Smooth muscle cell (in vitro differentiated cells): ENCODE measurements around the gene TAC3. TPM values are rescaled to one million over a fixed set of nuclear protein-coding genes. Genes with fewer than 3 reads are reported as not detected.
"Not testable (repeated sequence)": the region's sequence is repeated elsewhere in the genome, so short reads cannot be mapped to it uniquely, and the experiment has no call there.

Experiments used
- DNase-seq: peaks from one replicate; lab custom pipeline; 2025; ENCODE audit not compliant: unreplicated experiment; lab: John Stamatoyannopoulos, UW
- H2AFZ ChIP-seq: fragments of 200-600 bp; sonication (generic); 2 replicates; pipeline ENCODE4 v1.6.0; 2016; ENCODE audit warnings: antibody characterized with exemption, low read depth, mild to moderate bottlenecking
- H3F3A ChIP-seq: fragments of 200-600 bp; sonication (generic); 2 replicates; pipeline ENCODE4 v1.6.0; 2017; ENCODE audit warnings: antibody characterized with exemption, low read depth
- H3K27ac ChIP-seq: fragments of 200-600 bp; sonication (generic); 2 replicates; pipeline ENCODE4 v1.5.1; 2016; ENCODE audit warnings: low read depth, mild to moderate bottlenecking
- H3K27me3 ChIP-seq: fragments of 200-600 bp; sonication (generic); 2 replicates; pipeline ENCODE4 v1.6.1; 2016; ENCODE audit warnings: low read depth, mild to moderate bottlenecking
- H3K36me3 ChIP-seq: fragments of 200-600 bp; sonication (generic); 2 replicates; pipeline ENCODE4 v1.5.1; 2016; ENCODE audit warnings: low read depth
- H3K4me1 ChIP-seq: fragments of 200-600 bp; sonication (generic); 2 replicates; pipeline ENCODE4 v1.5.1; 2016; ENCODE audit warnings: low read depth
- H3K4me2 ChIP-seq: fragments of 200-600 bp; sonication (generic); 2 replicates; pipeline ENCODE4 v1.6.0; 2016; ENCODE audit warnings: mild to moderate bottlenecking
- H3K4me3 ChIP-seq: fragments of 200-600 bp; sonication (generic); 2 replicates; pipeline ENCODE4 v1.5.1; 2016; ENCODE audit warnings: mild to moderate bottlenecking
- H3K79me2 ChIP-seq: fragments of 200-600 bp; sonication (generic); 2 replicates; pipeline ENCODE4 v1.6.0; 2016; ENCODE audit warnings: low read depth, mild to moderate bottlenecking
- H3K9ac ChIP-seq: fragments of 200-600 bp; sonication (generic); 2 replicates; pipeline ENCODE4 v1.6.0; 2016; ENCODE audit warnings: low read depth
- H3K9me3 ChIP-seq: fragments of 200-600 bp; sonication (generic); replicated peaks from 2 replicates; pipeline ENCODE4 v1.5.1; 2016; ENCODE audit warnings: low read depth
- H4K20me1 ChIP-seq: fragments of 200-600 bp; sonication (generic); 2 replicates; pipeline ENCODE4 v1.6.0; 2016; ENCODE audit warnings: low read depth
- CTCF ChIP-seq: fragments of 200-600 bp; sonication (generic); IDR thresholded peaks from 2 replicates; pipeline ENCODE4 v1.5.1; 2017; ENCODE audit warnings: borderline replicate concordance, mild to moderate bottlenecking, antibody characterized with exemption; ENCODE audit not compliant: insufficient read depth, poor library complexity, severe bottlenecking
- WGBS: methylation state at CpG from one replicate; pipeline ENCODE4 v1.1.7; 2016; ENCODE audit warnings: low lambda C conversion rate; 5-methylcytosine and 5-hydroxymethylcytosine counted together
- polyA plus RNA-seq: library from polyadenylated mRNA; unstranded; fragments of >200 nt; fragmentation: Nextera tagmentation; extraction: Ambion mirVana; gene quantifications from 2 replicates; pipeline ENCODE4 v1.2.1, GENCODE V29; 2016
- total RNA-seq: library from RNA; depleted of rRNA; stranded (reverse); fragments of >200 nt; gene quantifications from 2 replicates; pipeline ENCODE4 v1.2.3, GENCODE V29; 2014

TAC3 gene
- total and polyA plus RNA-seq, 2 experiments from 2014 or later, result 1.7 to 6.3 TPM

GRCh38 chr12:56983386-56983785 is 32.9 kb downstream of the TAC3 start:
- Histone ChIP-seq H3K9ac (no peak overlapping the region), H3K27ac (no peak overlapping the region), H3K4me3 (no peak overlapping the region), H3F3A (peaks cover 7% of the 10 kb centered on the region), H3K4me1 (no peaks in the 10 kb centered on the region), H3K79me2 (no peaks in the 10 kb centered on the region), H4K20me1 (no peaks in the 10 kb centered on the region), H2AFZ (no peak overlapping the region), H3K36me3 (no peaks in the 10 kb centered on the region), H3K9me3 (no peaks in the 10 kb centered on the region), H3K4me2 (no peak overlapping the region), H3K27me3 (no peaks in the 10 kb centered on the region)
- 97% methylated on average over 4 of the region's 4 CpGs for WGBS
- no peak for TF ChIP-seq CTCF
- no peak for DNase-seq

- not testable (repeated sequence) for H3K9me3 ChIP-seq, H3F3A ChIP-seq, H2AFZ ChIP-seq, H3K27me3 ChIP-seq, H3K36me3 ChIP-seq, DNase-seq, H3K79me2 ChIP-seq, H3K27ac ChIP-seq, H3K4me3 ChIP-seq, H3K9ac ChIP-seq, H3K4me2 ChIP-seq, H3K4me1 ChIP-seq, H4K20me1 ChIP-seq
- WGBS, result 78% methylated on average over 3 of the region's 3 CpGs
These were observed 33.6 kb downstream of the TAC3 start for GRCh38 chr12:56982578-56983236.

GRCh38 chr12:56980941-56981530 is 35.3 kb downstream of the TAC3 start:
- 94% methylated on average over 4 of the region's 4 CpGs for WGBS
- no peaks in the 10 kb centered on the region for H3K27me3 ChIP-seq
- H3K36me3 ChIP-seq, result no peaks in the 10 kb centered on the region
- DNase-seq, result no peak
- no peak for TF ChIP-seq CTCF
- no peaks in the 10 kb centered on the region for H3K4me1 ChIP-seq
- H3K9me3 ChIP-seq, result no peaks in the 10 kb centered on the region
- H3F3A ChIP-seq, result peaks cover 2% of the 10 kb centered on the region
- H3K27ac ChIP-seq, result no peak overlapping the region
- no peak overlapping the region for H3K4me3 ChIP-seq
- H3K79me2 ChIP-seq, result no peaks in the 10 kb centered on the region
- no peak overlapping the region for H3K9ac ChIP-seq
- no peak overlapping the region for H3K4me2 ChIP-seq
- no peaks in the 10 kb centered on the region for H4K20me1 ChIP-seq
- H2AFZ ChIP-seq, result no peak overlapping the region

- Histone ChIP-seq H3K9me3 (no peaks in the 10 kb centered on the region), H3K27me3 (no peaks in the 10 kb centered on the region), H3K9ac (no peak overlapping the region), H3K4me1 (no peaks in the 10 kb centered on the region), H4K20me1 (no peaks in the 10 kb centered on the region), H3K36me3 (no peaks in the 10 kb centered on the region), H3K4me3 (no peak overlapping the region), H3K27ac (no peak overlapping the region), H3K79me2 (no peaks in the 10 kb centered on the region), H3F3A (no peaks in the 10 kb centered on the region), H3K4me2 (no peak overlapping the region), H2AFZ (no peak overlapping the region)
- TF ChIP-seq CTCF, result no peak
- WGBS, result 89% methylated on average over 6 of the region's 6 CpGs
- no peak for DNase-seq
These were observed 36.1 kb downstream of the TAC3 start for GRCh38 chr12:56980268-56980667.
